ENCODE results near the gene RAPGEF4.

RAPGEF4 gene

DNA sequence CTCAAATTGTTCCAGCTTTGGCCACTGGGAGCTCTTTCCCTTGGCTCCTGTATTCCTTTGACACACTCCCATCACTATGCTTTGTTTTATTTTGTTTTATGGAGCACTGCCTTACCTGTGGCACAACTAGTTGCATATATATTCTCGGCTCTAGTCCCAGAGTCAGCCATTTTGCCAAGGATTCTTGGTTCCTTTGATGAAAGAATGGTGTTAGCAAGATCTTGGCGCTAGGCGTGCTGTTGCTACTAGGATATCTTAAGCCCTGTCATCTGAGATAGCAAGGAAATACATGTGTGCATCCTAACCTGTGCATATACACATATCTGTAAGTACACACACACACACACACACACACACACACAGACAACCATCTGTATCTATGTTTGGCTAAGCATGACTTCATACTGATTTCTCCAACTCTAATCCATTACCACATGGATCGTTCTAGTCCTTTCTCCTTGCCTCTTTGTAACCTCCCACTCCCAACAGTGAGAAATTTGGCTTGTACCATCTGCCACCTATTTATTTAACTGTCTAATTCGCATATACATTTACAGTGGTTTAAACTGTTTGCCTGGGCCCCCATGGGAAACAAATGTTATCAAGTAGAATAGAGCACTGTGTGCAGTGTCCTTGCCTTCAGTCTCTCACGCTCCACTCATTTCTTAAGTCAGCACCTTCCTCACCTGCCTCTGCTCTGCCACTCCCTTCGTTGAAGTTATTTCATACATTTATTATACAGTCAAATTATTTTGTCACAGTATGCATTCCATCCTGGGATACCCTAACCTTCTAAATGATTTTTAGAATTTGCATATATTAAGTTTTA lies 202.5 kb downstream of the RAPGEF4 start:
- DNase-seq (ENCODE audit: low spot score) = no peak

DNA sequence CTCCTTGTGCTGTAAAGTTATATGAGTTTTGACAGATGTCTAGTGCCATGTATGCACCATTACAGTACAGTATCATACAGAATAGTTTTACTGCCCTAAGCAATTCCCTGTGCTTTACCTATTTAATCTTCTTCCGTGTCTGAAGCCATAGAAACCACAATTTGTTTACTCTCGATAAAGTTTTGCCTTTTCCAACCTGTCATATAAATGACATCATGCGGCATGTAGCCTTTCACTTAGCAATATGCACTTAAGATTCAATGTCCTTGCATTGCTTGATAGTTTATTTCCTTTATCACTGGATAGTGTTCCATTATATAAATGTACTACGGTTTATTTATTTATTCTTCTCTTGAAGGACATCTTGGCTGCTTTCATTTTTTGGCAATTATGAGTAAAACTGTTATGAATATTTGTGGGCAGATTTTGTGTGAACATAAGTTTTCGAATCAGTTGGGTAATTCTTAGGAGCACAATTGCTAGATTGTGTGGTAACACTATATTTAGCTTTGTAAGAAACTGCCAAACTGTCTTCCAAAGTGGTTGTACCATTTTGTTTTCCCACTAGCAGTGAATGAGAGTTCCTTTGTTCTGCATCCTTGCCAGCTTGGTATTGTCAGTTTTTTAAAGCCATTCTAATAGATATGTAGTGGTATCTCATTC lies 203.2 kb downstream of the RAPGEF4 start:
- no peak for DNase-seq (ENCODE audit: low spot score)

DNA sequence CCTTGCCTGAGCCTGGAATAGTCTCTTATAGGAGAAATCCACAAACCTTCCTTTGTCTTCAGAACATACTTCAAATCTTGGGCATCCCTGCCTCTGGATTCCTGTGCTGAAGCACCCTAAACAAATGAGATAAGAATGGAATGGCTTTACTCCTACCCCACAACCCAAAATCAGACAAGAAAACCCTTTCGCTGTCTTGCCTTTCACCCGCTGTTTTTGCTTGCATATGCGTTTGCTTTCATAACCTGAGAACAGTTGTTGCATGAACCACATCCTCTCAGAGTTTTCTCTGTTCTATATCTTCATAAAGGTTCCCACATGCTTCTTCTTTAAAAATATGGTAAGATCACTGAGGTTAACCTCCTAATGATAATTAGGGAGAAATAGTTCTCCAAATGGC lies 207.9 kb downstream of the RAPGEF4 start:
- no peak for DNase-seq (ENCODE audit: low spot score)

DNA sequence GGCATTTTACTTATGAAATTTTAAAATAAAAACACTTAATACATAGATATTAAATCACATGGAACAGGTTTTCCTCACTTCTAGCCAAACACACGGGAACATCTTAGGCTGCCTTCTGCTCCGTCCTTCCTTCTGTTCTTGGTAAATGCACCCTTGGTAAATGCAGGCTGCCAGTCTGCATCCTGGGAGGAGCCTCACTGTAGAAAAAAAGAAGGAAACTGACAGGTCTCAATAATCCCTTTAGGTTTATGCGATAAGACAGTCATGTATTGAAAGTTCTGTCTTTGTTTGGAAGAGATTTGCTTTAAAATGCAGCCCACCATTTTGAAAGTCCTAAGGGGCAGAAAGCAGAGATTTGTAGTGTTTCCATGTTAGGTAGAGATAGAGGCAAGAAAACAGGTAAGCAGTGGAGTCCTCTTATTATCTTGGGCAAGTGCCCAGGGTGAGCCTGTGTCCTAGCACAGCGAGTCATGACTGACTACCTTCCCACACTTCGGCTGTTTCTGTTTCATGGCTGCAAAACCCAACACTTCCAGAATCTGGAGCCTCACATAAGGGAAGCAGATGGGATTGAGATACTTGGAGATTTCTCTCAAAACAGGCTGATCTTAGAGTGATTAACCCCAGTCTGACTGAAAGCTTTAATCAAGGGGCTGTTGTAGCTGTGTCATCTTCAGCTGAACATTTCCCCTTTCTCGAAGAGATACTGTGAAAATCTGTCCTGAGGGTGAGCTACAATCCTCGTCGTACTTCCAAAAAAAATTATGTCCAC lies 208.6 kb downstream of the RAPGEF4 start:
- peak; percentile 25 for DNase-seq (ENCODE audit: low spot score)

DNA sequence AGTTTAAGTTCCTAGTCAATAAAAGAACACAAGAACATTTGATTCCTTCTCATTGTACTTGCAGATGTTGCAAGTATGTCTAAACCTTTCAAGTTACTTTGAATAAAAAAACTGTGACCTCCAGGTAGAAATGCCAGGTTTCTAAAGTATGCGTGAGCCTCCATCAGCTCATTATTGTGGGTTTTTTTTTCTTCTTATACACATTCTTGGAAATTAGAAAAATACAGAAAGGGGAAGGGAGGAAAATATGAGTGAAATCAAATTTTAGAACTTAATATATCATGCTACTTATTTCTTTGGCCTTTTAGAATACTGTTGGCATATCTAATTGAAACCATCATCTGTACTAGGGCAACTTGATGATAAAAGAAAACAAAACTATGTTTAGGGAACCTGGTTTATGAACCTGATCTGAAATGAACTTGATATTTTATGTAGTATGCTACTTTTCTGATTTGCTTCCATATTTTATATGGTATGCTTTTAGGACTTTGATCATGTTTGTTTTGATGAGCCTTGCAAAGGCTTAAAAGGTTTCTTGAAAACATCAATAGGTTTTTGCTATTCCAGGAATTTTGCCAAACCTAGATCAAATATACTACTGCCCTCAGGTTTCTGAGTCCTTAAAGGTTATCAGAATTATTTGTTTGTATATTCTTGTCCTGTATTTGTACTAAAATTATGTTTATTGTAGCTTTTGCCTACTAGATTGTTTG lies 209.3 kb downstream of the RAPGEF4 start:
- no peak for DNase-seq (ENCODE audit: low spot score)

DNA sequence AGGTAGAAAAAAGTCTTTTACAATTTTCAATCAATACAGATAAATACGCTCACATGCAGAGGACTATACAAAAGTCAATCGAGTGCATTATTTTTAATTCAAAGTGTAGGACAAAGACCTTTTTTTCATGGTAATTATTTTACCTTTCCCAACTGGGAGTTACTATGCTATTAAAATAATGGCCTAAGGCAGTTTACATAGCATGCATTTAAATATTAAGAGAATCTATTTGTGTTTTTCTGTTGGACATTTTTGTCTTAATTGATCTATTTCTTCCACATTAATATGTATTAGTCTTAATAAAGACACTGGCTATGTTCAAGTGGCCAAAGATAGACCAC lies 209.8 kb downstream of the RAPGEF4 start:
- DNase-seq (ENCODE audit: low spot score) = no peak

DNA sequence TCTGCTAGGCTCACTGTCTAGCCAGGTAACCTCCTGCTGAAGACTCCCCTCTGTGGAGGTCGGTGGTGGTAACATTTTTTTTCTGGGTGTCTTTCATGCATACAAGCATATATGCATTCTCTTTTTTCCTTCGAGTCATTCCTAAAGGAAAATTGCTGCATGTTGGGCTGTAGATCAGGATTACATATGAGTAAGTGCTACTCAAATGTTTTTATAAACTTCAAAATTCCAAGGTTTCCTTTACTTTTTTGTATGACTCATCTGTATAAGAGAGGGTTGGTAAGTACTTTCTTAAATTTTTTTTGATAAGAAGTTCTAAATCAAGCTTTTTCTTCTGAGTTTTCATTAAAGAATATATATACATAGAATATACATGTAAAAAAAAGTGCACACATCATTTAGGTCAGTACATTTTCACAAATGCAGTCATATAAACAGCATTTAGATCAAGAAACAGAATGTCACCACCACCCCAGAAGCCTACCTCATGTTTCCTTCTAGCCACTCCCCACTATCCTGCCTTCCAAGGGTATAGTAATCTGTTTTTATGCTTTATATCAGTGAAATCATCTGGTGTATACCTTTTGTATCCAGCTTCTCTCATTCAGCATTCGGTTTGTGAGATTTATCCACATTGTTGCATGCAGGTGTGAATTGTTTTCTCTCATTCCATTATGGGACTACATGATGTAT lies 212.0 kb downstream of the RAPGEF4 start:
- DNase-seq (ENCODE audit: low spot score) = no peak

DNA sequence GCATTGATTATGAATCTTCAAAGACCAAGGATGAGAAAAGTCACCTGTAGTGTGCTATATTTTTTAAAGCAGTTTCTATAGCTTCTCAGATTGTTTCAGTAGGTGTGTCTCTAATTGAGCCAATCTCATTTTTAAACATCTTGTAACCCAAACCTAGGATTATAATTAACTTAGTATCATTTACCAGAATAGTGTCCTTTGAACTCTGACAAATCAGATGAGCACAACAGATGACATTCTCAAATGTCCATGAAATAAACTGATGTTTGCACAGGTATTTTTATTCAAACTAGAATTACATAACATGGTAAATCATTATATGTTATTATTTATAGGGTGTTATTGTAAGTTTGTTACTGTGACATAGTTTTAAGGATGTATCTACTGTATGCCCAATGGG lies 213.9 kb downstream of the RAPGEF4 start:
- no peak for DNase-seq (ENCODE audit: low spot score)

DNA sequence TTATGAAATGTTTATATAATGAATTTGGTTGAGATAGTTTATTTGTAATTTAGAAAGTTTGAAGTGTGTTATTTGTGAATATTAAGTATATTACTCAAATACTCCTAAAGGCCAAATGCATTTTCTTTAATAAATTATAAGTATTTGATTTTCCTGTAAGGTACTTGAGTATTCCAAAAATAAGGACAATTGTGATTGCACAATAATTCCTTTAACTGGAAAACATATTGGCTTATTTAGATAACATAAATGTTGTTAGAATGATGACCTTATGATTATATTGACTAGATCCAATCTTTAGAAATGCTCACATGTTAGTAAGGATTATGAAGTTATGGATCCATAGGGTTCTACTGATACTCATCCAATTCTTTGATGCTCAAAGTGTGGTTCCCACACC lies 214.9 kb downstream of the RAPGEF4 start:
- DNase-seq (ENCODE audit: low spot score) = no peak

DNA sequence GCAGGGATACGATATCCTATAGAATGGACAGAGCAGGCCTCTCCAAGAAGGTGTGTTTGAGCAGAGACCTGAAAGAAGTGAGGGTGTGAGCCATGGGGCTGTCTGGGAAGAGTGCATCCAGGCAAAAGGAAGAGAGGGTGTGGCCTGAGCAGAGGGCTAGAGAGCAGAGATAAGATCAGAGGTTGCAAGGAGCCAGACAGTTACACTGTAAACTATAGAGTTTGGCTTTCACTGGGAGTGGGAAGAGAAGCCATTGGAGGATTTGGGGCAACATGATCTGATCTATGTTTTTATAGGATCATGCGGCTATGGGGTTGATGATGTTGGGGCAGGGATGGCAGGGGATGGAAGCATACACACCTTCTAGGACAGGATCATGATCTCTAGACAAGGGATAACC lies 215.9 kb downstream of the RAPGEF4 start:
- DNase-seq (ENCODE audit: low spot score) = no peak

DNA sequence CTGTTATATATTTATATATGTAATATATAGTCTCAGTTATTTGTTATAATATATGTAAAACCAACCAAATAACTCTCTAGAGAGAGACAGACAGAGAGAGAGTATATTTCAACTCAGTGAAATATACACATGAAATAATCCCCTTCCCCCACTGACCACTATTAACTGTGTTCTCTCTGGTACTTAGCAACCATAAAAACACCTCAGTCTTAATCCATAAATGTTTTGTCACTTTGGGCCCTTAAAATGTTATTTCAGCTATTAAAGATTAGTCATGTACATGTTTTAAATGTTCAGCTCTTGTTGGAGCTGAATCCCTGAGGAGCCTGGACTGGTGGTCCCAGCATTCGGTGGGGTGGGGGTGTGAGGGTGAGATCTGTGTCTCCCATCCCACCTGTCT lies 217.8 kb downstream of the RAPGEF4 start:
- no peak for DNase-seq (ENCODE audit: low spot score)

DNA sequence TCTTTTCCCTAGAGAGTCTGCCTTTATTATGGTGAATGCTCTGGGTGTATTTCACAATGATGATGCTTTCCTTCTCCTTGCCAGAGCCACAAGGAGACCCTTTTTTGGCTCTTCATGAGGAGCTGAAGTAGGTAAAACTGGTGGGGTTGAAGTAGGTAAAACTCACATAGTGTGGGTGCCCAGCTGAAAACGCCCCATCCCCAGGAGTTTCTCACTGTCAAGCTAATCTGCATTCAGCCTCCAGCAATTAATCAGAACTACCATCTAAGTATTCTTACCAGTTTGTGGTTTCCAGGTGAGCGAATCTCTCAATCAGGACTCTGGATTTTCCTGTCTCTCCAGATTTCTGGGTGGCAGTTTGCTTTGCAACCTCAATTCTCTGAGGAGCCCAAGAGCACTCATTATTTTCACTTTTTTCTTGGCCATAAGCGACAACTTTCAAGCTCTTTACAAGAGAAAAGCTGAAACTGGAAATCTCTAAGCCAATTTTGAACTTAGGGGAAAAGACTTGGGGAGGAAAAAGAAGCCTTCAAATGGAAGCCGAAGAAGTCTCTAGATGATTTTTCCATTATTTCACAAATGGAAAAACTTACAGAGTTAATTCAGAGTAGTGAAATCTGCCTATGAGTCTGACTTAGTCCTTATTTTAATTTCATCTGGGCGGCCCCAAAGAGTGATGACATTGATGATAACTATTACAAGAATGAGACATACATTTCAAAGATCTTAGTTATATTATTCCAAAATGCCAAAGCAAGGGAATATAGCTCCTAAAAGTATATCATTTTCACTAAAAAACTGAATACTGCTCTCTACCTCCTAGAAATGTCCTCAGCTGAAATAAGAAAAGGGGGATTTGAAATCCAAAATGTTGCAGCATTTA lies 218.6 kb downstream of the RAPGEF4 start:
- DNase-seq (ENCODE audit: low spot score) = no peak

DNA sequence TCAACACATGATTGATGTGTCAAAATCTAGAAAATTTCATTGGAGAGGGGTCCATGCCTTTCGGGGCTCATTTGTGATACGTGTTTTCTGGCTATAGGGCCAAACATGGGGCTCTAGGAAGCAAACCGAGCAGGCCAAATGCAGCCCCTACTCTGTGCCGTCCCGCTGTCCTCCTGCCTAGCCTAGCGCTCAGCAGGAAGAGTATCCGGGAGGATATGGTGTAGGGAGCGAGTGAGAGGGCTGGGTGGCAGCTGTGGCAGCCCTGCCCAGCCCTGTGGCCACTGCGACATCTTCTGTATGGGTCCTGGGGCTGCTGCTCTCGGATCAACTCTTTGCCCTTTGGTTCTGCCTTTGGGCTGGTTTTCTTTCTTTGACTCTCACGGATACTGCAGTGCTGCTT lies 219.9 kb downstream of the RAPGEF4 start:
- no peak for DNase-seq (ENCODE audit: low spot score)

DNA sequence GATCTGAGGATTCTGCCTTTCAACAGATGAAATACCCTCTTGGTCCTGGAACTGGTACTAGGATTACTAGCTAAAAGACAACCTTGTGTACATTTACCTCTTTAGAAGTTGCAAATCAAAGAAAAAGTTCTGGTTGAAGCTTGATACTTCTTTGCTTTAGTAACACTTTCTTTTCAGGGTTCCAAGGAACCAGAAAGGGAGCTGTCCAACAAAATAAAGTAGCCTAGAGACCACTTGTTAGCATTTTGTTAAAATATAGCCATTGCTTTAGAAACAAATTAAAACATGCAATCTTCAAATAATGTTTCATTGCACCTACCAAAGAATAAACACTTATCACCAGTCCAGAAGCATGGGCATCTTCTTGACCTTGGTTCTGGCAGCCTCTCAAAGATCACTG lies 222.1 kb downstream of the RAPGEF4 start:
- no peak for DNase-seq (ENCODE audit: low spot score)

DNA sequence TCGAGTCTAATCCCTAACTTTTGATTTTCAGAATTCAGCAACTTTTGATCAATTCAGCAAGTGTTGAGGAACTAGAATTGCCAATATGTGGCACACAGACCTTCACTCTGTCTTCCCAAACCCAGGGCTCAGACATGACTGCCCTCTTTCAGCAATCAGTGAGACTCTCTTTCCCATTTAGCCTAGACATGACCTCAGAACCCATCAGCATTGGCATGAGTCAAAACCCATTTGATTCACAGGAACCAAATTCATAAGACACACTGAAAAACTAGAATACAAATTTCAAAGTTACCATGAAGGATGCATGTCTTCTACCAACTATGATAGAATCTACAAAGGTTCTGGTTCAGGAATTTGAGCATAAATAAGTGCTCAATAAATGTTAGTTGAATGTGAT lies 226.4 kb downstream of the RAPGEF4 start:
- no peak for DNase-seq (ENCODE audit: low spot score)

DNA sequence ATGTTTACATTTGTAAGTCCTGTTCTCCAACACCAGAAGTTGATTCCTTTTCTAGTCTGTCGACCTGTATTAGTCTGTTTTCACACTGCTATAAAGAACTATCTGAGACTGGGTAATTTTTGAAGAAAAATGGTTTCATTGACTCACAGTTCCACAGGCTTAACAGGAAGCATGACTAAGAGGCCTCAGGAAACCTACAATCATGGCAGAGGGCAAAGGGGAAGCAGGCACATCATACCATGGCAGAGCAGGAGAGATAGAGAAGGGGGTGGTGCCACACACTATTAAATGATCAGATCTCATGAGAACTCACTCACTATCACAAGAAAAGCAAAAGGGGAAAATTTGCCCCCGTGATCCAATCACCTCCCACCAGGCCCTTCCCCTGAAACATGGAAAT lies 227.2 kb downstream of the RAPGEF4 start:
- peak; percentile 70 for DNase-seq (ENCODE audit: low spot score)

DNA sequence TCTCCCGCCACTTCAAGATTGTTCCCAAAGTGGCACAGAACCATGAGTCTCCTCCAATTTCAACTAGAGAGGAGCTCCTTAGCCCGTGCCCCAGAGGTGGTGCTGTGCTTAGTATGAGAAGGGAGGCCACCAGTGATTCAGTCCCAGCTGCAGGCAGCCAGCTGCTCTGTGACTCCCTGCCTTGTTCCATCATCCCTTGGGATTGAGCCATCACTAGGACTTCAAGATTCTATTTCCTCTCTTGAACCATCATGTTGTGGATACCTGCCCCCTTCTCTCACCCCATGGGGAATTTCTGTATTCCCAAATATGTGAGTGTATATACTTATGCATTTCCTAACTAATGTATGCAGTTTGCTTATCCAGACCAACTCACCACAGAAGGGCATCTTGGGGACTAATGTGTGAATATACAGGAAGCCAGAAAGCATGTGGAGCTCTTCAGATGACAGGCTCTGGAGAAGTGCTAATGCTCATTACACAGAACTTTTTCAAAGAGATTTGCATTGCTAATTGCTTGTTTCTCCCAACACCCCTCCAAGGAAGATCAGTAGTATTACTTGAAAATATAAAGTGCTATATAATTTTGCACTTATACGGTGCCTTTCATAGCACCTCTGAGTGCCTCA lies 229.0 kb downstream of the RAPGEF4 start:
- no peak for DNase-seq (ENCODE audit: low spot score)

DNA sequence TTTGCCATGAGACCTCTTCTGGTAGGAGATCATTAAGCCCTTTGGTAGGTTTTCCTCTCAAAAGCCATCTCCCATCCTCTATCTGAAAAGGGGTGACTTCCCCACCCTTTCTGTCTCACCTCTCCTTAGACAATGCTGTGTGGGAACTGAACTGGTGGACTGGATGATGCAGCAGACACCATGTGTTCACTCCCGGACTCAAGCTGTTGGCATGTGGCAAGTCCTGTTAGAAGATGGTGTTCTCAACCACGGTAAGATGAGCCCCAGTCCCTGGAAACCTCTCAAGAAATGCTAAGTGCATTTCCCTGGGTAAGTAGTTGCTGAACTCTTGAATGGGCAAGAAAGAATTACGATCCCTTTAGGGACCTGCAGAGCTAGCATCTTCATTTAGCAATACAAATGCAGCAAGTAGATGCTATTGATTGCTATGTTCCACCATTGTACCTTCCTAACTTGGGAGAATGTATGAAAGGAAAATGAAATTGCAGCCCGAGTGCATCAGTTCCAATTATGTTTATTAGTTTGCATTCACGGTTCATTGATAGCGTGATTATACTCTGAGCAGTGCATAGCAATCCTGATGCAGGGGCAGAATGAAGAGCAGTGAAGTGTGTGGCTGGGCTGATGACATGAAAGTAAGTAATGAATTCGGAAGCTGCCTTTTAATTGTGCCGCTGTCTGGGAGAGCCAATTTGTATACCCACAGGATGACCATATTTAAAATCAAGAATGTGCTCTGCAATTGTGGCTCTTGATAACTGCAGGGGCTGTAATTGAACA lies 230.0 kb downstream of the RAPGEF4 start:
- peak; percentile 11 for DNase-seq (ENCODE audit: low spot score)

Measured in kidney tubule cell (primary cell).